ENCODE measurements around the gene ENOSF1.

DNA sequence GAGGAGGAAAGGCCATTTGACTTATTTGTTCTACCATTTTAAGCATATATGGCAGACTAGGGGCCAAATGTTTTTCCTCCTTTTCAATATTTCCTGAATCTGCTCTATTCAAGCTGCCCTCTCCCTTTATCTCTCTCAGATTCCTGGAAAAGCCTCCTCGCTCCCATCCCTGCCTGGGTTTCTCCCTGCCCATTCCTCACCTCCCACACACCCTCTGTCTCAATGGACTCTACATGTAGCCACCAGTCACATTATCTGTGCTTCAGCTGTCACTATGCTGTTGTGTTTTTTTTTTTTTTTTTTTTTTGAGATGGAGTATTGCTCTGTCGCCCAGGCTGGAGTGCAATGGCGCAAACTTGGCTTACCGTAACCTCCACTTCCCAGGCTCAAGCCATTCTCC, 32.0 kb downstream of the ENOSF1 start:
- TF ChIP-seq, protein P1, sequence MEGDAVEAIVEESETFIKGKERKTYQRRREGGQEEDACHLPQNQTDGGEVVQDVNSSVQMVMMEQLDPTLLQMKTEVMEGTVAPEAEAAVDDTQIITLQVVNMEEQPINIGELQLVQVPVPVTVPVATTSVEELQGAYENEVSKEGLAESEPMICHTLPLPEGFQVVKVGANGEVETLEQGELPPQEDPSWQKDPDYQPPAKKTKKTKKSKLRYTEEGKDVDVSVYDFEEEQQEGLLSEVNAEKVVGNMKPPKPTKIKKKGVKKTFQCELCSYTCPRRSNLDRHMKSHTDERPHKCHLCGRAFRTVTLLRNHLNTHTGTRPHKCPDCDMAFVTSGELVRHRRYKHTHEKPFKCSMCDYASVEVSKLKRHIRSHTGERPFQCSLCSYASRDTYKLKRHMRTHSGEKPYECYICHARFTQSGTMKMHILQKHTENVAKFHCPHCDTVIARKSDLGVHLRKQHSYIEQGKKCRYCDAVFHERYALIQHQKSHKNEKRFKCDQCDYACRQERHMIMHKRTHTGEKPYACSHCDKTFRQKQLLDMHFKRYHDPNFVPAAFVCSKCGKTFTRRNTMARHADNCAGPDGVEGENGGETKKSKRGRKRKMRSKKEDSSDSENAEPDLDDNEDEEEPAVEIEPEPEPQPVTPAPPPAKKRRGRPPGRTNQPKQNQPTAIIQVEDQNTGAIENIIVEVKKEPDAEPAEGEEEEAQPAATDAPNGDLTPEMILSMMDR (IDR thresholded peaks at IDR 0.05; ENCODE audit: low read depth, low read length, poor library complexity, severe bottlenecking): no peak
- TF ChIP-seq EZH2phosphoT487 (IDR thresholded peaks at IDR 0.05; ENCODE audit: borderline replicate concordance, low read length): no peak

Data from DOHH2 (cell line).